Measurements from ENCODE around the gene KIF16B.

The KIF16B gene

DNA sequence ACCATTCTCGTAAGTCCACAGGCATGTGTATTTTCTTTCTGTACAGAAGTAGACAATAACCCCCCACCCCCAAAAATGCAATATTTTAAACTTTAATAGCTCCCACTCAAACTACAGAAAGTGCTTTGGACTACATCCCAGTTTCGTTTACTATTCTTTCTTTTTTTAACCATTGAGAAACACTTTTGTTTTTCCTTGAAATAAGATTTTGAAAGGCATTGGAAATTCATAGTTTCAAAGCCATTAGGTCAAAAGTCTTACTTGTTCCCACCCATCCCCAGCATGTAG is 140.0 kb downstream of the KIF16B start:
- H3K36me3 ChIP-seq (ENCODE audit: insufficient read depth, low read length), result no peaks in the 10 kb centered on the region
- no peak for TF ChIP-seq EZH2 (IDR thresholded peaks at IDR 0.05; ENCODE audit: borderline replicate concordance, low read depth, low read length, severe bottlenecking)
- TF ChIP-seq, protein P1, sequence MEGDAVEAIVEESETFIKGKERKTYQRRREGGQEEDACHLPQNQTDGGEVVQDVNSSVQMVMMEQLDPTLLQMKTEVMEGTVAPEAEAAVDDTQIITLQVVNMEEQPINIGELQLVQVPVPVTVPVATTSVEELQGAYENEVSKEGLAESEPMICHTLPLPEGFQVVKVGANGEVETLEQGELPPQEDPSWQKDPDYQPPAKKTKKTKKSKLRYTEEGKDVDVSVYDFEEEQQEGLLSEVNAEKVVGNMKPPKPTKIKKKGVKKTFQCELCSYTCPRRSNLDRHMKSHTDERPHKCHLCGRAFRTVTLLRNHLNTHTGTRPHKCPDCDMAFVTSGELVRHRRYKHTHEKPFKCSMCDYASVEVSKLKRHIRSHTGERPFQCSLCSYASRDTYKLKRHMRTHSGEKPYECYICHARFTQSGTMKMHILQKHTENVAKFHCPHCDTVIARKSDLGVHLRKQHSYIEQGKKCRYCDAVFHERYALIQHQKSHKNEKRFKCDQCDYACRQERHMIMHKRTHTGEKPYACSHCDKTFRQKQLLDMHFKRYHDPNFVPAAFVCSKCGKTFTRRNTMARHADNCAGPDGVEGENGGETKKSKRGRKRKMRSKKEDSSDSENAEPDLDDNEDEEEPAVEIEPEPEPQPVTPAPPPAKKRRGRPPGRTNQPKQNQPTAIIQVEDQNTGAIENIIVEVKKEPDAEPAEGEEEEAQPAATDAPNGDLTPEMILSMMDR (IDR thresholded peaks at IDR 0.05; ENCODE audit: borderline replicate concordance, extremely low read depth, low read length, poor library complexity, severe bottlenecking), result no peak
- no peaks in the 10 kb centered on the region for H3K9me3 ChIP-seq (ENCODE audit: insufficient read depth, low read length, severe bottlenecking)
- no peak overlapping the region for H3K9ac ChIP-seq (ENCODE audit: low read depth, low read length)
- ATAC-seq (ENCODE audit: insufficient read depth, low read depth), result no peak
- no peaks in the 10 kb centered on the region for H3K4me1 ChIP-seq (ENCODE audit: insufficient read depth, low read length)
- H3K4me3 ChIP-seq (ENCODE audit: low read depth in 1 of 2, low read length in 2 of 2), result no peak overlapping the region
- no peak overlapping the region for H3K4me2 ChIP-seq (ENCODE audit: insufficient read depth, low read length)
- no peaks in the 10 kb centered on the region for H4K20me1 ChIP-seq (ENCODE audit: insufficient read depth, low read length)
- H3K27me3 ChIP-seq (ENCODE audit: insufficient read depth, low read length, poor library complexity), result no peaks in the 10 kb centered on the region
- H3K79me2 ChIP-seq (ENCODE audit: insufficient read depth, low read length), result no peaks in the 10 kb centered on the region
- H3K27ac ChIP-seq (ENCODE audit: low read length), result no peak overlapping the region
- no peak for DNase-seq
- H2AFZ ChIP-seq (ENCODE audit: low read depth, low read length), result no peak overlapping the region

DNA sequence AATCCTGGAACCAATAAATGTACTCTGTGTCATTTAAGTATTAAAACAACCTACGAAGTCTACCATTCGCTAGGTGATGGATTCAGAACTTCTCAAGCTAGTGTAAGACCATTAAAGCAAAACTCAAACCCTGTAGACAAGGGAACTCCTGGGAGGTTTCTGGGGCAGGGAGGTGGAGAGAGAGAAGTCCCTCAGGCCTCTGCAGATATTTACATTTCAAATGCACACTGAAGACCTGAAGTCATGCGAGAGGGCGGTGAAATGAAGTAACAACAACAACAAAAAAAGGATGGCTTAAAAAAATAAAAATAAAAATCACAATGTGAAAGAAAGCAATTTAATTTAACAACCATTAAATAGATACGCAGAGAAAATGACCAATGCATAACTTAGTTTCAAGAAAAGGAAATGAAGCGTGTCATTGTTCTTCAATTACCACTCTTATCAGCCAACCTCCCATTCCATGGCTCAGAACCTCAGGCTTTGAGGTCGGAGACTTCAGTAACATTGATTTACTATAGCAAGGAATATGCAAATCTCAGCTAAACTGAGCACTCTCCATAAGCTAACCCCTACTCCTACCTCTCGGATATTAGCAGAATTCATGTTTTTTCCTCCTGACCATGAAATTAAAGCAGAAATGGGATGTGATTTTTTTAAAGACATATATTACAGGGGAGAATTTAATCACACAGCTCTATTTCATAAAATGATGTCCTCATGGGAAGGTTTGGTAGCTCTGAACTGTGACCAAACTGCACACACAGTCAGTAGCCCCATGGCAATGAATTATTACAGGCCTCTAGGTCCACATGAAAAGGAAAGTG is 140.6 kb downstream of the KIF16B start:
- Histone ChIP-seq H3K36me3 (ENCODE audit: insufficient read depth, low read length) (no peaks in the 10 kb centered on the region), H3K27ac (ENCODE audit: low read length) (no peak overlapping the region), H3K79me2 (ENCODE audit: insufficient read depth, low read length) (no peaks in the 10 kb centered on the region), H3K4me3 (ENCODE audit: low read depth in 1 of 2, low read length in 2 of 2) (no peak overlapping the region), H4K20me1 (ENCODE audit: insufficient read depth, low read length) (no peaks in the 10 kb centered on the region), H3K4me1 (ENCODE audit: insufficient read depth, low read length) (no peaks in the 10 kb centered on the region), H3K4me2 (ENCODE audit: insufficient read depth, low read length) (no peak overlapping the region), H3K27me3 (ENCODE audit: insufficient read depth, low read length, poor library complexity) (no peaks in the 10 kb centered on the region), H3K9ac (ENCODE audit: low read depth, low read length) (no peak overlapping the region), H3K9me3 (ENCODE audit: insufficient read depth, low read length, severe bottlenecking) (no peaks in the 10 kb centered on the region), H2AFZ (ENCODE audit: low read depth, low read length) (no peak overlapping the region)
- ATAC-seq (ENCODE audit: insufficient read depth, low read depth) (no peak), DNase-seq (no peak)
- TF ChIP-seq EZH2 (IDR thresholded peaks at IDR 0.05; ENCODE audit: borderline replicate concordance, low read depth, low read length, severe bottlenecking), result no peak
- TF ChIP-seq, protein P1 (IDR thresholded peaks at IDR 0.05; ENCODE audit: borderline replicate concordance, extremely low read depth, low read length, poor library complexity, severe bottlenecking), result no peak

DNA sequence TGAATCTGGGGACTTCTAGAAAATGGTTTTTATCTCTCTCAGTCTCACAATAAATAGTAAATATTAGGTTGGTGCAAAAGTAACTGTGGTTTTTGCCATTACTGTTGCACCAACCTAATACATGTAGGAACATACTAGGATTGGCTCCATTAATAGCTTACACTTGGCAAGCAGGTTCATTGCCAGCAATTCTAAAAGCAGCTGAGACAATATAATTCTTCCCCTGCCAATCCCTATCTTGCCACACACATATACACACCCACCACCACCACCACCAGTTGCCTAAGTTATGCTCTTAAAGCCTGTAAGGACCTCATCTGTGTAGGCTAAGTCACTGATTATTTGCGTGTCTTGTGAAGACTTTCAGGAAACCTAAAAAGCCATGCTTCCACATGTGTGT is 145.1 kb downstream of the KIF16B start:
- Histone ChIP-seq H3K9me3 (ENCODE audit: insufficient read depth, low read length, severe bottlenecking) (no peaks in the 10 kb centered on the region), H3K9ac (ENCODE audit: low read depth, low read length) (no peak overlapping the region), H3K4me1 (ENCODE audit: insufficient read depth, low read length) (no peaks in the 10 kb centered on the region), H3K36me3 (ENCODE audit: insufficient read depth, low read length) (no peaks in the 10 kb centered on the region), H2AFZ (ENCODE audit: low read depth, low read length) (no peak overlapping the region), H3K4me3 (ENCODE audit: low read depth in 1 of 2, low read length in 2 of 2) (no peak overlapping the region), H3K79me2 (ENCODE audit: insufficient read depth, low read length) (no peaks in the 10 kb centered on the region), H3K27ac (ENCODE audit: low read length) (no peak overlapping the region), H3K4me2 (ENCODE audit: insufficient read depth, low read length) (no peak overlapping the region), H4K20me1 (ENCODE audit: insufficient read depth, low read length) (no peaks in the 10 kb centered on the region), H3K27me3 (ENCODE audit: insufficient read depth, low read length, poor library complexity) (no peaks in the 10 kb centered on the region)
- TF ChIP-seq, protein P1 (IDR thresholded peaks at IDR 0.05; ENCODE audit: borderline replicate concordance, extremely low read depth, low read length, poor library complexity, severe bottlenecking), result no peak
- TF ChIP-seq EZH2 (IDR thresholded peaks at IDR 0.05; ENCODE audit: borderline replicate concordance, low read depth, low read length, severe bottlenecking), result no peak
- ATAC-seq (ENCODE audit: insufficient read depth, low read depth) (no peak), DNase-seq (no peak)

Measured in DND-41 (cell line).